ENCODE measurements around the gene GMPR. TPM values are rescaled to one million over a fixed set of nuclear protein-coding genes. Genes with fewer than 3 reads are reported as not detected.
A peak's percentile ranks its signal among the peaks of the same experiment; 100 is the strongest.

GMPR gene
- total and polyA plus RNA-seq, 10 of the 15 experiments (the other 5 are each of a cell fraction or from before 2014, with no cell fraction given): 0.15 to 1.8 (median 0.49) TPM; not detected in 1

- H2AFZ ChIP-seq (ENCODE audit: control insufficient read depth, low read depth, low read length): no peak overlapping the region
- intact Hi-C loops (cut with micrococcal nuclease; ENCODE audit: unreplicated experiment): no loop called here
- RAD21 ChIA-PET (ENCODE audit: unreplicated experiment): interaction anchor here (1.3 to 1.7 kb wide), 3 partner anchors 17 to 65 kb away, joined by 3 to 4 read pairs (median 3); no protein-coding TSS in a partner anchor
- 90% methylated on average over 10 of the region's 10 CpGs for WGBS (ENCODE audit: insufficient coverage, insufficient replicate concordance, low lambda C conversion rate, missing lambda C conversion rate)
- H3K4me3 ChIP-seq: no peak overlapping the region
- no peak overlapping the region for H3K9ac ChIP-seq (ENCODE audit: control insufficient read depth, insufficient read depth, low read length)
- no peaks in the 10 kb centered on the region for H3K4me1 ChIP-seq (ENCODE audit: control insufficient read depth, insufficient read depth, low read length)
- SMC1A ChIA-PET (ENCODE audit: uncharacterized antibody, unreplicated experiment): interaction anchor here (1.3 to 2.0 kb wide), 5 partner anchors 10 to 419 kb away, joined by 3 to 6 read pairs (median 3); no protein-coding TSS in a partner anchor
- peaks cover 4 to 16% of the 10 kb centered on the region in 2 experiments; a peak in 3 of 4 replicates for H3K36me3 ChIP-seq (ENCODE audit: control insufficient read depth in 2 of 2, insufficient read depth in 2 of 2, low read length in 1 of 2)
- peak in 2 of 3 experiments; percentile 13 to 20; a peak in 1 of 6 replicates for TF ChIP-seq CTCF (IDR thresholded peaks at IDR 0.05 in 2 of 3, conservative IDR thresholded peaks at IDR 0.05 in 1 of 3; ENCODE audit: control insufficient read depth in 2 of 3, extremely low read depth in 1 of 3, insufficient read depth in 1 of 3, low read depth in 3 of 3, low read length in 3 of 3)
- no peak for TF ChIP-seq E2F8 (IDR thresholded peaks at IDR 0.05; ENCODE audit: low read depth, partially characterized antibody)
- peak; percentile 62; the same call in 1 of the 2 replicates for TF ChIP-seq SPI1 (IDR thresholded peaks at IDR 0.05; ENCODE audit: borderline replicate concordance, insufficient read depth, low read depth, low read length)
- no peaks in the 10 kb centered on the region for H3K27me3 ChIP-seq (replicated peaks in 1 of 2; ENCODE audit: control insufficient read depth in 2 of 2, insufficient read depth in 2 of 2, low read length in 1 of 2)
- no peaks in the 10 kb centered on the region for H3K9me3 ChIP-seq (replicated peaks; ENCODE audit: control insufficient read depth, insufficient read depth, low read length)
- no peak for DNase-seq (ENCODE audit: low read depth, low spot score)
- no peak for FAIRE-seq
- in situ Hi-C loops (cut with MboI): loop anchor here (5.0 to 10.0 kb wide), 2 partner anchors 176 to 429 kb away; no protein-coding TSS in a partner anchor
- CTCF ChIA-PET: interaction anchor here (0.8 to 1.5 kb wide), 3 partner anchors 31 to 434 kb away, joined by 3 to 6 read pairs (median 3); no protein-coding TSS in a partner anchor
- no TSS peak for BruUV-seq (replicated peaks)
- H3K79me2 ChIP-seq (ENCODE audit: control insufficient read depth, insufficient read depth, low read length): no peaks in the 10 kb centered on the region
- H4K20me1 ChIP-seq (ENCODE audit: control insufficient read depth, insufficient read depth): no peaks in the 10 kb centered on the region
- no peak overlapping the region for H3K27ac ChIP-seq (ENCODE audit: control insufficient read depth, insufficient read depth)
- POLR2A ChIA-PET: no interaction called here
- peak; percentile 35; the same call in 2 of the 3 replicates for ATAC-seq
- no peak overlapping the region for H3K4me2 ChIP-seq (ENCODE audit: control insufficient read depth, insufficient read depth)
These were observed 100.3 kb downstream of the GMPR start for GRCh38 chr6:16338577-16339264.
